NCI-H748 treated with DMSO at 0.1 percent for 48 hours (cell line): ENCODE measurements around the gene COA1.
"Not testable (repeated sequence)": the region's sequence is repeated elsewhere in the genome, so short reads cannot be mapped to it uniquely, and the experiment has no call there.

Source experiments
- DNase-seq: peaks from one replicate; lab custom pipeline; 2025; lab: John Stamatoyannopoulos, UW

The COA1 gene

DNA sequence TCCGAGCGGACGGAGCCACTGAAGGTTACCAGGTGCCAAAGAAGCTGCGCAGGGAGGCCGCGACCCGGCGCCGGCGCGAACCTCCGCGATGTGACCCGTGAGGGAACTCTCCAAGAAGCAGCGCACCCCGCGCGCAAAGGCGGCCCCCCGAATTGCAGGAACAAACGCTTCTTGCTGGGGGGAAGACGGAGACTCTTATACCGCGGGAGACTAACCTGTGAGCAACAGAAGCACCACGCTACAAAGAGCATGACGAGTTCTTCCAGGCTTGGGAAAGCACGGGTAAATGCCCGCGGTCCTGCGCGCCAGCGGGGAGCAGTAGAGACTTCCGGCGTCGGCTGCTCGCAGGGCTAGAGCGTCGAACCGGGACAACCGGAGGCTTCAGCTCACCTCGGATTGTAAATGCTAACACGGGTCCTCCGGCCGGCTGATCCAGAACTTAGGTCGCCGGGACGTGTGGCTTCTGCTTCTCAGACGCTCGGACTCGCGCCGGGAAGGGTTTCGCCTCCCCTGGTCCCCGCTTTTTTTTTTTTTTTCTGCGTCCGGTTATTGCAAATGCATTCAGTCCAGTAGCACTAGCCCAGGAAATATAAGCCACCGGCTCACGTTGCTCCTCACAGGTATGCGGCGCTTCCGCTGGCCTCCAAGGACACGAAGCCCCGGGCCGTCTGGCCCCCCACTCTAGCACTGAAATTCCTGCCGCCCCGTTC, at the start of gene COA1:
TSS of gene COA1 (minus strand) at position 310 of the 710 bp plus-strand sequence. CDS start 80,909 bp downstream, outside the sequence.
- peak; percentile 78 for DNase-seq

GRCh38 chr7:43778293-43779044, 49.1 kb upstream of the COA1 start:
- not testable (repeated sequence) for DNase-seq

GRCh38 chr7:43775255-43775654, 45.9 kb upstream of the COA1 start:
- DNase-seq = not testable (repeated sequence)

- DNase-seq = not testable (repeated sequence)
Measured at GRCh38 chr7:43773268-43773667, 43.9 kb upstream of the COA1 start.

DNA sequence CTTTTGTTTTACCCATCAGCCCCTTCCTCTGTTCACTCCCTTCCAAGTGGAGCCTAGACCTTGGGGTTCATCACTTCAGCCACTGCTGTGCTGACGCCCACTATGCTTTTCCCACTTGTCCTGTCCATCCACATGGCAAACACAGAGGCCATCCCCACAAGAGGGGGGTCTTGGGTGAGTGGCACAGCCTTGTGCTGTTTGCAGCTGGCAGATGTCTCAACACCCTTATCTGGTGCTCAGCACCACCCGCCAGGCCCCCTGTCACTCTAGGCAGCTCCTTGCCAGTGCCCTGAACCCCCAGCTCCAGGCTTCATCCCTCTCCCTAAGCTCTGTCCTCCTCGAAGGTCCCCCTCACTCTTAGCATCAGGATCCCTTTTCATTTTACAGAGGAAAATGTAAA, 42.2 kb upstream of the COA1 start:
- no peak for DNase-seq

DNA sequence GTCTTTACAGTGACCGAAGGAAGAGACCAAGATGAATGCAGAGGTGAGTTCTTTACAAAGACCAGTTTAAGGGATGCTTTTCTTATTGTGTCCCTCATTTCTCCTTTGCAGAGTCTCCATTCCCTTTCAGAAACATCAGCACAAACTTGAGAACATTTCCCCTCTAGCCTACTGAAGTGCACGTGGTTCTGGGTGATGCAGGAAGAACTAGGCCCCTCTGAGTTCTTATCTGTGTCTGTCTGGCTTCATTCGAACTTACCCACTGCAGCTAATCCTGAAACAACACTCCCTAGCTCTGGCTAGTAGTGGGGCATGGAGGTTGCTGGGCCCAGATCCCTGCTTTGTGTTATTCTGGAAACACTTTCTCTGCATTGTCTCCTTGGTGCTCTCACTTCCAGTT, 41.8 kb upstream of the COA1 start:
- no peak for DNase-seq

- no peak for DNase-seq
Measured at GRCh38 chr7:43769791-43770465, 40.6 kb upstream of the COA1 start.

DNA sequence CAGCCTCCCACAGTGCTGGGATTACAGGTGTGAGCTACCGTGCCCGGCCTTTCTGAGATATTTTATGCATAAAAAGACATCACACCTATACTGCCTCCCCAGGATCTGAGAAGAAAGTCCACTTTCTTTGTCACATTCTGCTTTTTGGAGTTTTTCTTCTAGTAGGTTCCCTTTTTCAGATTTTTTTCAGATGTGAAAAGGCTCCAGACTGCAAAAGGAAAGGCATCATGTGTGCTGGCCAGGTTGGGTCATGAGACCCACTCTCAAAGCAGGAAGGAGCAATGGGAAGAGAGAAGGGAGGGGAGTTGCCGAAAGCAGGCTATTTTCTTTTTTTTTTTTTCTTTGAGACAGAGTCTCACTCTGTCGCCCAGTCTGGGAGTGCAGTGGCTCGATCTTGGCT, 40.0 kb upstream of the COA1 start:
- DNase-seq = no peak

- no peak for DNase-seq
Measured at GRCh38 chr7:43768887-43769272, 39.6 kb upstream of the COA1 start.

GRCh38 chr7:43768201-43768886, 39.0 kb upstream of the COA1 start:
- DNase-seq = no peak

DNA sequence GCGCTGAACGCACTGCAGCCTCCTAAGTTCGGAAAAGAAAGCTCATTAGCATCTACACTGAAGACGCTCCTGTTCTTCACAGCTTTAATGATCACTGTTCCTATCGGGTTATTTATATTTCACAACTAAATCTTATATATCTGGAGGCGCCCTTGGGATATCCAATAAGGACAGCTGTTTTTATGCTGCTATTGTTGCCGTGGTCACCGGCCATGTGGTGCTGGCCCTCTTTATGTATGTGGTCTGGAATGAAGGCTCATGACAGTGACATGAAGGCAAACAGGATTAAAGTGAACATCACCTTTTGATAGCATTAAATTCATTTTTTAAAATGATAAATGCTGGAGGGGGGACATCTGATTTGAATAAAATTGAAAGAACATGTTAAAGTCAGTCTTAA, 38.0 kb upstream of the COA1 start:
- DNase-seq = no peak

- DNase-seq = no peak
Measured at GRCh38 chr7:43766564-43766963, 37.2 kb upstream of the COA1 start.

- no peak for DNase-seq
Measured at GRCh38 chr7:43764807-43765491, 35.6 kb upstream of the COA1 start.

DNA sequence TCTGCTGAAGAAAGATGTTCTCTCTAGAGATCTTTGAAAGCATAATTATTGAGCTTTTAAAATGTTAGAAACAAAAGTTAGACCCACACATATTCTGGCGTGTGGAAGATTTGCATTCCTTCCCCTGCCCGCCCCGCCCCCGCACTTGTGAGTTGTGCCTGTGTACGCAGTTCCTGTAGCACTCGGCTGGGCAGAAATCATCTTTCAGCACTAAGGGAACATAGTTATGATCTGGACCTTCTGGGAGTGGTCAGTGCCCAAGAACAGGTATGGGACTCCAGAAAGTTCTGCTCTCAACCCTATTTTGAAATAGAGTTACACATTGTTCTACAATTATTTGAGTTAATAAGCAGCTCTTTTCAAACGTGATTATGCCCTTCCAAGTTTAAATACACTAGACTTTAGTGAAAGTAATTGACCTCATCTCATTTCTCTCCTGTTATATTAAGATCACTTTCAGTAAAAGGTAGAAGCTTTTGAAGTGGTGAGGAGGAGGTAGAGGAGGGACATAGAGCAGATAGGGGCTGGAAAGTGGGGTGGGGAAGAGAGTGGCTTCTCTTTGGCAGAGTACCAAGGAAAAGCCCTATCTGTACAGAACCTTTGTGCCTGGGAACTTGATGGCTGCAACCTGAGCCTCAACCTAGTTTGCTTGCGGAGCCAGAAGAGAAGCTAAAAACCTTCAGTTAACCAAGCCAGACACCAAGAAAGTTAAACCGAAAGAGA, 34.9 kb upstream of the COA1 start:
- DNase-seq = no peak

DNA sequence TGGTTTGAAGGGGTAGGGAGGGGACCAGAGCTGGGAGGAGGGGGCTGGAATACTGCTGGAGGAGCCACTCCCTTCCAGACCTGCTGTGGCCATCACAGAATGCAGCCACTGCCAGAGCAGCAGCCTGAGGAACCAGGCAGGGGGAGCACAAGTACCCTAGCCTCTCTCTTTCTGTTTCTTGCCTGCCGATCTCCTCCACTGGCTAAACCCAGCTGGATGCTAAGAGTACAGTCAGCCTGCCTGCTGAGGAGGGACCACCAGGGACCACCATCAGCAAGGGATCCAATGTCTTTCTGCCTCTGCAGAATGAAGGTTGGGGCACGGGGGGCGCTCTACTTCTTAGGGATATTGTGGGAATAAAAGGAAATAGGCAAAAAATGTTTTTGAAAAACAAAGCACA, 33.9 kb upstream of the COA1 start:
- DNase-seq = no peak

DNA sequence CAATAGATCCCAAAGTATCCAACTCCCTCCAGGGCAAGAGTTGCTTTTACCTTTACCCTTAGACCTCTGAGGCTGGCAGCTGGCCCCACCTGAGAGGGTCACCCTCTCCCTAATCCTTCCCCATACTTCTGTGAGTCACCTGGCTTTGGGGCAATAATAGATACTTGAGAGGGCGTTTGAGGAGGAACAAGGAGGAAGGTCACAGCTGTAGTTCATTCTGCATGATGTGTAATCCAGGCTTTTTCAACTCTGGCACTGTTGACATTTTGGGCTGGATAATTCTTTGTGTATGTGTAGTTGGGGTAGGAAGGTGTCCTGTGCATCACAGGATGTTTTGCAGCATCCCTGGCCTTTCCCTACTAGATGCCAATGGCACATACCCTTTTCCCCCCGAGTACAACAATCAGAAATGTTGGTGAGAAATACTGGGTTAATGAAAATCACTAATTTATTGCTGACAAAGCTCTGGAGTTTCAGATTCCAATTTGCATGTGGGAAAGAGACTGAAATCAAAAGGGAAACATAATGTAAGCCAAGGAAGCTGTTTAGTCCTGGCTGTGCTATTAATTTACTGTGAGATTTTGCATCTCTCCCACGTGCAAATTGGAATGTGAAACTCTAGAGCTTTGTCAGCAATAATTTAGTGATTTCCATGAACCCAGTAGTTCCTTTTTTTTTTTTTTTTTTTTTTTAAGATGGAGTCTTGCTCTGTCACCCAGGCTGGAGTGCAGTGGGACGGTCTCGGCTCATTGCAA, 32.8 kb upstream of the COA1 start:
- DNase-seq = no peak

- no peak for DNase-seq
Measured at GRCh38 chr7:43761382-43761781, 32.1 kb upstream of the COA1 start.

DNA sequence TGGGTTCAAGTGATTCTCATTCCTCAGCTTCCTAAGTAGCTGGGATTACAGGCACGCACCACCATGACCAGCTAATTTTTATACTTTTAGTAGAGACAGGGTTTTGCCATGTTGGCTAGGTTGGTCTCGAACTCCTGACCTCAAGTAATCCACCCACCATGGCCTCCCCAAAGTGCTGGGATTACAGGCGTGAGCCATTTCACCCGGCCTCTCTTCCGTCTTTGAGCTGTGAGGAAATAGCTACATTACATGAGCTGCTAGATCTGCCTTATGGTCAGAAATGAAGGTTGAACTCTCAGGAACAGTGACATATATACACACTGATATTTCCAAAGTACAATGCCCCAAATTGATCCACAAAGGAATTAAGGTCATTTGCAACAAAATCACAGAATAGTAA, 31.5 kb upstream of the COA1 start:
- no peak for DNase-seq

DNA sequence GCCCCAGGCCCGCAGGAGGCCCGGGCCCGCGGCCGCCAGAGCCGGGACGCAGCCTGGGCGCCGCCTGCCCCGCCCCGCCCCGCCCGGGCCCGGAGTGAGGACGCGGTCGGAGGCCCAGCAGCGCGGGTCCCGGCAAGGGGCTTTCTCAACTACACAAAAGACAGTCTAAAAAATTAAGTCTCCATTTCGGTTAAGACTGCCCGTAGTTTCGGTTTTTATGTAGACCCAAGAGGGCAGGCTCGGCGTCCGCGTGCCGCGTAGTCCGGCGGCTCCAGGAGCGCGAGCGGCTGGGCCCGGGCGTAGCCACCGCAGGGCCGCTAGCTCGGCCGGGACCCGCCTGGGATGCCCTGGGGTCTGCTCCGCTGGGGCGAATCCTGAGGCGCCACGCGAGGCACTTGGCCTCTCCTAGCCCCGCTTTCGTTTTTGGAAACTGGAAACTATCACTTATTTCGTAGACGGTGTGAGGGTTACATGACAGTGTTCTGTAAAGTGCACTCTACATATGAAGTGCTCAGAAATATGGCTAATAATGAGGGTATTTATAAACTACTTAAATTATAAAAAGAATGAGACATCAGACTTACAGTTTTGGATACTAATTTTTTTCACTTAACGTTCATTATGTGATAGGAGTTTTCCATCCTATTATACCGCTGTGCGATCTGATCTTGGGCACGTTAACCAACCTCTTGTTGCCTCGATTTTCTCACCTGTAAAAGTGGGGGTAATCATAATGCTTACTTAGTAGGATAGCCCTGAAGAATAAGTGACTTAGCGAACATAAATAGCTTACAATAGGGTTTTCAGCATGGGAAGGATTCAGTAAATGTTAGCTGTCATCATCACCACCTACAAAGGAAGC, 29.7 kb upstream of the COA1 start:
- DNase-seq = peak; percentile 18
